ENCODE measurements around the gene CBX8. TPM values are rescaled to one million over a fixed set of nuclear protein-coding genes. Genes with fewer than 3 reads are reported as not detected.
A peak's percentile ranks its signal among the peaks of the same experiment; 100 is the strongest.

CBX8 gene
- total and polyA plus RNA-seq, 3 experiments from 2014 or later, result 0.91 to 2.2 (median 1.9) TPM

GRCh38 chr17:79842136-79842655 lies 45.3 kb upstream of the CBX8 start:
- H3K36me3 ChIP-seq (ENCODE audit: insufficient read depth, low read length), result no peaks in the 10 kb centered on the region

GRCh38 chr17:79841369-79842135 lies 44.7 kb upstream of the CBX8 start:
- ChIA-PET POLR2A (interaction anchor here (0.7 to 9.3 kb wide), 5 partner anchors 30 to 113 kb away, joined by 3 to 79 read pairs (median 15); partner anchors contain the start of gene CBX8), CTCF (interaction anchor here (0.8 to 3.6 kb wide), 13 partner anchors 14 to 176 kb away, joined by 3 to 23 read pairs (median 3); partner anchors contain the start of gene CBX8)
- Mint-ChIP-seq H3K36me3 (peaks cover 0 to 15% (median 0%) of the 10 kb centered on the region in 3 donors), H3K4me1 (peaks cover 32 to 61% (median 36%) of the 10 kb centered on the region in 3 donors), H3K4me3 (peak overlapping the region; percentile 49 to 87 (median 65)), H3K9me3 (no peaks in the 10 kb centered on the region), H3K27ac (peak overlapping the region in 3 of 8 donors; percentile 16 to 88 (median 60)), H3K27me3 (peaks cover 40% of the 10 kb centered on the region in 2 donors)
- peaks cover 56% of the 10 kb centered on the region for H3K4me1 ChIP-seq (ENCODE audit: insufficient read depth, low read length)
- no peaks in the 10 kb centered on the region for H3K36me3 ChIP-seq (ENCODE audit: insufficient read depth, low read length)
- peaks cover 48% of the 10 kb centered on the region for H3K27me3 ChIP-seq (ENCODE audit: insufficient read depth, low read length, poor library complexity, severe bottlenecking)
- H3K4me3 ChIP-seq (ENCODE audit: low read length), result no peak overlapping the region
- DNase-seq, result no peak
- no peak overlapping the region for H3K27ac ChIP-seq (ENCODE audit: low read depth, low read length)
- H3K9me3 ChIP-seq (ENCODE audit: low read length), result no peaks in the 10 kb centered on the region

More at GRCh38 chr17:79842136-79842655, 45.3 kb upstream of the CBX8 start:
- no peak overlapping the region for H3K27ac ChIP-seq (ENCODE audit: low read depth, low read length)
- peaks cover 50% of the 10 kb centered on the region for H3K4me1 ChIP-seq (ENCODE audit: insufficient read depth, low read length)
- Mint-ChIP-seq H3K27me3 (peaks cover 40% of the 10 kb centered on the region in 2 donors), H3K27ac (peak overlapping the region in 3 of 8 donors; percentile 52 to 88 (median 60)), H3K36me3 (peaks cover 0 to 10% (median 0%) of the 10 kb centered on the region in 3 donors), H3K4me1 (peaks cover 31 to 55% (median 32%) of the 10 kb centered on the region in 3 donors), H3K9me3 (no peaks in the 10 kb centered on the region), H3K4me3 (peak overlapping the region; percentile 59 to 87 (median 72))
- H3K27me3 ChIP-seq (ENCODE audit: insufficient read depth, low read length, poor library complexity, severe bottlenecking), result peaks cover 48% of the 10 kb centered on the region
- no peak for DNase-seq
- CTCF ChIA-PET, result interaction anchor here (0.8 to 3.6 kb wide), 9 partner anchors 13 to 115 kb away, joined by 3 to 23 read pairs (median 4); partner anchors contain the start of gene CBX8
- POLR2A ChIA-PET, result interaction anchor here (1.2 to 9.3 kb wide), 3 partner anchors 31 to 45 kb away, joined by 3 to 79 read pairs (median 41); partner anchors contain the start of gene CBX8
- no peaks in the 10 kb centered on the region for H3K9me3 ChIP-seq (ENCODE audit: low read length)
- H3K4me3 ChIP-seq (ENCODE audit: low read length), result peak overlapping the region; percentile 28

- POLR2A ChIA-PET, result interaction anchor here (0.7 to 9.3 kb wide), 4 partner anchors 29 to 112 kb away, joined by 3 to 79 read pairs (median 28); partner anchors contain the start of gene CBX8
- no peak for DNase-seq
- CTCF ChIA-PET, result interaction anchor here (0.8 to 3.6 kb wide), 9 partner anchors 15 to 261 kb away, joined by 3 to 23 read pairs (median 4); partner anchors contain the start of genes CBX8 and GAA
- Histone ChIP-seq H3K27me3 (ENCODE audit: insufficient read depth, low read length, poor library complexity, severe bottlenecking) (peaks cover 48% of the 10 kb centered on the region), H3K4me3 (ENCODE audit: low read length) (no peak overlapping the region), H3K9me3 (ENCODE audit: low read length) (no peaks in the 10 kb centered on the region), H3K27ac (ENCODE audit: low read depth, low read length) (no peak overlapping the region), H3K4me1 (ENCODE audit: insufficient read depth, low read length) (peaks cover 62% of the 10 kb centered on the region), H3K36me3 (ENCODE audit: insufficient read depth, low read length) (no peaks in the 10 kb centered on the region)
- Mint-ChIP-seq H3K9me3 (no peaks in the 10 kb centered on the region), H3K36me3 (peaks cover 0 to 15% (median 0%) of the 10 kb centered on the region in 3 donors), H3K27me3 (peaks cover 35 to 40% of the 10 kb centered on the region in 2 donors), H3K4me3 (peak overlapping the region; percentile 46 to 71 (median 58)), H3K27ac (peak overlapping the region in 3 of 8 donors; percentile 50 to 88 (median 70)), H3K4me1 (peaks cover 32 to 64% (median 37%) of the 10 kb centered on the region in 3 donors)
Measured at GRCh38 chr17:79840989-79841286, 44.1 kb upstream of the CBX8 start.

- DNase-seq, result no peak
- Mint-ChIP-seq H3K4me3 (peak overlapping the region; percentile 56 to 83 (median 63)), H3K27me3 (peaks cover 33 to 39% of the 10 kb centered on the region in 2 donors), H3K36me3 (peaks cover 0 to 20% (median 0%) of the 10 kb centered on the region in 3 donors), H3K4me1 (peaks cover 32 to 63% (median 37%) of the 10 kb centered on the region in 3 donors), H3K27ac (peak overlapping the region in 6 of 8 donors; percentile 3 to 88 (median 60)), H3K9me3 (no peaks in the 10 kb centered on the region)
- H3K27me3 ChIP-seq (ENCODE audit: insufficient read depth, low read length, poor library complexity, severe bottlenecking), result peaks cover 46% of the 10 kb centered on the region
- peak overlapping the region; percentile 49 for H3K4me3 ChIP-seq (ENCODE audit: low read length)
- peaks cover 1% of the 10 kb centered on the region for H3K36me3 ChIP-seq (ENCODE audit: insufficient read depth, low read length)
- POLR2A ChIA-PET, result interaction anchor here (1.0 to 9.3 kb wide), 4 partner anchors 10 to 44 kb away, joined by 3 to 79 read pairs (median 28); partner anchors contain the start of gene CBX8
- CTCF ChIA-PET, result interaction anchor here (0.8 to 3.6 kb wide), 12 partner anchors 14 to 261 kb away, joined by 3 to 23 read pairs (median 4); partner anchors contain the start of genes CBX8 and GAA
- H3K9me3 ChIP-seq (ENCODE audit: low read length), result no peaks in the 10 kb centered on the region
- peaks cover 67% of the 10 kb centered on the region for H3K4me1 ChIP-seq (ENCODE audit: insufficient read depth, low read length)
- H3K27ac ChIP-seq (ENCODE audit: low read depth, low read length), result peak overlapping the region; percentile 51
Measured at GRCh38 chr17:79840269-79840988, 43.6 kb upstream of the CBX8 start.

GRCh38 chr17:79839356-79840268 lies 42.7 kb upstream of the CBX8 start, which contains the start of gene CBX4:
Gene CBX4 (minus strand): TSS chr17:79839440. CDS start chr17:79839251, 189 bp downstream.
- POLR2A ChIA-PET, result interaction anchor here (0.7 to 9.3 kb wide), 9 partner anchors 9 to 157 kb away, joined by 3 to 79 read pairs (median 6); partner anchors contain the start of gene CBX8
- Histone ChIP-seq H3K9me3 (ENCODE audit: low read length) (no peaks in the 10 kb centered on the region), H3K4me1 (ENCODE audit: insufficient read depth, low read length) (peaks cover 67% of the 10 kb centered on the region)

GRCh38 chr17:79838522-79839274 lies 41.8 kb upstream of the CBX8 start:
- peak overlapping the region; percentile 85 for H3K4me3 ChIP-seq (ENCODE audit: low read length)
- peak overlapping the region; percentile 89 for H3K27ac ChIP-seq (ENCODE audit: low read depth, low read length)
- POLR2A ChIA-PET, result interaction anchor here (0.6 to 9.3 kb wide), 9 partner anchors 20 to 1844 kb away, joined by 3 to 79 read pairs (median 6); partner anchors contain the start of gene CBX8
- Mint-ChIP-seq H3K4me3 (peak overlapping the region; percentile 94 to 100 (median 97)), H3K27ac (peak overlapping the region; percentile 88 to 100 (median 96)), H3K9me3 (no peaks in the 10 kb centered on the region), H3K4me1 (peaks cover 31 to 72% (median 41%) of the 10 kb centered on the region in 3 donors), H3K36me3 (peaks cover 0 to 31% (median 2%) of the 10 kb centered on the region in 3 donors), H3K27me3 (peaks cover 33 to 34% of the 10 kb centered on the region in 2 donors)
- H3K9me3 ChIP-seq (ENCODE audit: low read length), result no peaks in the 10 kb centered on the region
- peaks cover 60% of the 10 kb centered on the region for H3K4me1 ChIP-seq (ENCODE audit: insufficient read depth, low read length)
- CTCF ChIA-PET, result interaction anchor here (0.7 to 3.6 kb wide), 7 partner anchors 12 to 155 kb away, joined by 3 to 23 read pairs (median 9); partner anchors contain the start of gene CBX8
- H3K27me3 ChIP-seq (ENCODE audit: insufficient read depth, low read length, poor library complexity, severe bottlenecking), result peaks cover 36% of the 10 kb centered on the region
- peaks cover 5% of the 10 kb centered on the region for H3K36me3 ChIP-seq (ENCODE audit: insufficient read depth, low read length)
- peak; percentile 30 to 78 (median 66) for DNase-seq

More at GRCh38 chr17:79839356-79840268, 42.7 kb upstream of the CBX8 start, which contains the start of gene CBX4:
- Mint-ChIP-seq H3K4me3 (peak within 1 kb of the TSS; percentile 94 to 100 (median 97)), H3K4me1 (peaks cover 32 to 71% (median 40%) of the 10 kb centered on the region in 3 donors), H3K27ac (peak within 1 kb of the TSS; percentile 88 to 100 (median 96)), H3K36me3 (peaks cover 0 to 28% (median 1%) of the 10 kb centered on the region in 3 donors), H3K9me3 (no peaks in the 10 kb centered on the region), H3K27me3 (peaks cover 33 to 35% of the 10 kb centered on the region in 2 donors)
- peak; percentile 82 to 94 (median 88) for DNase-seq
- Histone ChIP-seq H3K4me3 (ENCODE audit: low read length) (peak within 1 kb of the TSS; percentile 85), H3K36me3 (ENCODE audit: insufficient read depth, low read length) (peaks cover 5% of the 10 kb centered on the region), H3K27me3 (ENCODE audit: insufficient read depth, low read length, poor library complexity, severe bottlenecking) (peaks cover 44% of the 10 kb centered on the region), H3K27ac (ENCODE audit: low read depth, low read length) (peak within 1 kb of the TSS; percentile 89)
- CTCF ChIA-PET, result interaction anchor here (0.7 to 3.6 kb wide), 11 partner anchors 13 to 262 kb away, joined by 3 to 23 read pairs (median 5); partner anchors contain the start of genes CBX8 and GAA
